Activated CD8-positive, alpha-beta memory T cell treated with anti-CD3 and anti-CD28 coated beads for 4 hours (primary cell): ENCODE data around the gene TMEM116.
"Not testable (repeated sequence)": the region's sequence is repeated elsewhere in the genome, so short reads cannot be mapped to it uniquely, and the experiment has no call there.

Experiments used
- DNase-seq, 2 donors: peaks; one replicate each; pipeline ENCODE4 v3.0.0-alpha.2; 2020; ENCODE audit warnings: low read depth in 2 of 2

The TMEM116 gene

GRCh38 chr12:112009596-112009995, 3.4 kb downstream of the TMEM116 start:
- DNase-seq = not testable (repeated sequence)

GRCh38 chr12:112008918-112009317, 4.0 kb downstream of the TMEM116 start:
- no peak for DNase-seq

- DNase-seq = no peak
Observed at GRCh38 chr12:112007945-112008344, 5.0 kb downstream of the TMEM116 start.

- no peak for DNase-seq
Observed at GRCh38 chr12:112005419-112006395, 7.3 kb downstream of the TMEM116 start.

GRCh38 chr12:112004041-112004440, 8.9 kb downstream of the TMEM116 start:
- DNase-seq = no peak

GRCh38 chr12:112001576-112001975, 11.4 kb downstream of the TMEM116 start:
- DNase-seq = no peak

GRCh38 chr12:112000820-112001219, 12.1 kb downstream of the TMEM116 start:
- DNase-seq = no peak

GRCh38 chr12:111999129-111999528, 13.8 kb downstream of the TMEM116 start:
- DNase-seq = not testable (repeated sequence)

- DNase-seq = no peak
Observed at GRCh38 chr12:111998015-111998414, 14.9 kb downstream of the TMEM116 start.

GRCh38 chr12:111997300-111997699, 15.7 kb downstream of the TMEM116 start:
- no peak for DNase-seq

GRCh38 chr12:111995782-111996480, 17.0 kb downstream of the TMEM116 start:
- DNase-seq = no peak

GRCh38 chr12:111994211-111995111, 18.5 kb downstream of the TMEM116 start:
- not testable (repeated sequence) for DNase-seq

- DNase-seq = no peak
Observed at GRCh38 chr12:111993292-111994150, 19.4 kb downstream of the TMEM116 start.

GRCh38 chr12:111992464-111992863, 20.5 kb downstream of the TMEM116 start:
- no peak for DNase-seq

GRCh38 chr12:111991946-111992345, 21.0 kb downstream of the TMEM116 start:
- no peak for DNase-seq

- no peak for DNase-seq
Observed at GRCh38 chr12:111991535-111991934, 21.4 kb downstream of the TMEM116 start.

GRCh38 chr12:111984820-111985219, 28.1 kb downstream of the TMEM116 start:
- no peak for DNase-seq

GRCh38 chr12:111981987-111982386, 31.0 kb downstream of the TMEM116 start:
- no peak for DNase-seq

GRCh38 chr12:111980598-111980997, 32.4 kb downstream of the TMEM116 start:
- DNase-seq = no peak

- DNase-seq = no peak
Observed at GRCh38 chr12:111978545-111978944, 34.4 kb downstream of the TMEM116 start.

GRCh38 chr12:111976860-111977259, 36.1 kb downstream of the TMEM116 start:
- DNase-seq = no peak
